Common myeloid progenitor, CD34-positive (primary cell): Measurements from ENCODE around the gene PHIP.
A peak's percentile ranks its signal among the peaks of the same experiment; 100 is the strongest.

Experiments used
- CTCF ChIA-PET: fragments of 350-600 bp; sonication (Branson Sonifier 250); formaldehyde crosslinking; loops from one replicate; lab custom pipeline; 2021; ENCODE audit warnings: antibody characterized with exemption; lab: Charles Lee
- POLR2A ChIA-PET: fragments of 350-600 bp; sonication (Branson Sonifier 250); formaldehyde crosslinking; loops from one replicate; lab custom pipeline; 2021; ENCODE audit warnings: antibody characterized with exemption; lab: Charles Lee
- DNase-seq, 3 donors: peaks; one replicate each; pipeline versions ENCODE4 v3.0.0 to v3.0.0-alpha.2; 2013
- H3K27ac ChIP-seq, 2 experiments: 1 replicate in 1 of 2; 2 replicates in 1 of 2; pipeline ENCODE4 v1.7.0; 2013; ENCODE audit warnings: inconsistent platforms in 2 of 2, low read length in 2 of 2, mild to moderate bottlenecking in 2 of 2, low read depth in 1 of 2, moderate library complexity in 1 of 2; ENCODE audit not compliant: severe bottlenecking in 2 of 2, insufficient read depth in 1 of 2, poor library complexity in 1 of 2
- H3K27me3 ChIP-seq, 5 experiments: replicated peaks in 2 of 5; 1 replicate in 3 of 5; 2 replicates in 2 of 5; pipeline versions ENCODE4 v1.6.1 to v1.7.0; 2013; ENCODE audit warnings: low read length in 4 of 5, mild to moderate bottlenecking in 2 of 5, moderate library complexity in 2 of 5, inconsistent platforms in 1 of 5; ENCODE audit not compliant: insufficient read depth in 5 of 5, control insufficient read depth in 4 of 5
- H3K36me3 ChIP-seq, 4 experiments: 1 replicate in 2 of 4; 2 replicates in 2 of 4; pipeline versions ENCODE4 v1.6.1 to v1.7.0; 2013; ENCODE audit warnings: low read length in 3 of 4, control low read depth in 1 of 4, mild to moderate bottlenecking in 1 of 4; ENCODE audit not compliant: control insufficient read depth in 4 of 4, insufficient read depth in 4 of 4
- H3K4me1 ChIP-seq, 4 experiments: 1 replicate in 3 of 4; 2 replicates in 1 of 4; pipeline versions ENCODE4 v1.6.1 to v1.7.1; 2013; ENCODE audit warnings: low read length in 3 of 4, mild to moderate bottlenecking in 3 of 4, control low read depth in 1 of 4, inconsistent platforms in 1 of 4, moderate library complexity in 1 of 4; ENCODE audit not compliant: control insufficient read depth in 4 of 4, insufficient read depth in 4 of 4; ENCODE audit errors: control extremely low read depth in 1 of 4
- H3K4me3 ChIP-seq, 7 experiments: 1 replicate in 4 of 7; 2 replicates in 3 of 7; pipeline versions ENCODE4 v1.5.1 to v1.7.0; 2013; ENCODE audit warnings: mild to moderate bottlenecking in 7 of 7, low read length in 6 of 7, moderate library complexity in 6 of 7, inconsistent platforms in 2 of 7, low read depth in 2 of 7, control low read depth in 1 of 7; ENCODE audit not compliant: insufficient read depth in 4 of 7, control insufficient read depth in 1 of 7; ENCODE audit errors: extremely low read depth in 1 of 7
- H3K9me3 ChIP-seq, 5 experiments: 1 replicate in 4 of 5; 2 replicates in 1 of 5; pipeline versions ENCODE4 v1.6.1 to v1.7.1; 2013; ENCODE audit warnings: low read length in 4 of 5, mild to moderate bottlenecking in 2 of 5, inconsistent platforms in 1 of 5, low read depth in 1 of 5, moderate library complexity in 1 of 5; ENCODE audit not compliant: control insufficient read depth in 4 of 5, insufficient read depth in 2 of 5; ENCODE audit errors: control extremely low read depth in 1 of 5
- WGBS: methylation state at CpG from one replicate; pipeline ENCODE4 v1.1.5; 2013; ENCODE audit not compliant: insufficient coverage; 5-methylcytosine and 5-hydroxymethylcytosine counted together

PHIP gene

DNA sequence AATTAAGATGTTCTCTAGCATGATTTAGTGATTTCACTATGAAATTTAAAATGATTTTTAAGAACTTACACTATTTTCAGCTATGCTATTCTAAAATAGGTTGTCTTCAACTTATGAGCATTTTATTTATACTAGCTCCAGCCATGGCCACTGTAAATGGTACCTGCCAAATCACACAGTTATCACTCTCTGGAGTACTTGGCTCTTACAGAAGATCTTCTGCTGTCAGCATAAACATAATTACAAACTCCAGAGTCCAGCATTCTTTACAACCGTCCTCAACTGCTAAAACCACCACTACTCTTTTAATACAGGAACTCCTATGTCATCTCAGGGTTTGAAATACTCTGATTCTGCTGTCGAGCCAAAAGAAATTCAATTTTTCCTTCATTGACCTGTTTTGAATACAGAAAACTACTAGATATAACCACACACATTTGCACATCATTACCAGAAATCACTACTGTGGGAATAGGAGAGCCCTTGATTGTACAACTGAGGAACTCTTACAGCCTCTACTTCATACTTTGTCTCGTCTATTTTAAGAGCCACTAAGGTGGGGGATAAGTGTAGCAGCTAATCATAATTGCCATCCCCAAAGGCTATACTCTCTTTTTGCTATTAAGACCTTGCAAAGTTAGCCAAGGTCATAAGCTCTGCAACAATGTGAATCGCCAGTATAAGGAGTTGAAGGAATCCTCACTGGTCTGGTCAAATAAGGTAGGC, 93.7 kb downstream of the PHIP start:
- WGBS = no CpG with 5 or more reads among the region's 4 CpGs
- ChIA-PET POLR2A (no interaction called here), CTCF (no interaction called here)
- H3K4me1 ChIP-seq = no peaks in the 10 kb centered on the region
- peaks cover 18 to 82% (median 52%) of the 10 kb centered on the region in 4 experiments for H3K36me3 ChIP-seq
- H3K9me3 ChIP-seq = no peaks in the 10 kb centered on the region
- DNase-seq = no peak
- H3K27me3 ChIP-seq = no peaks in the 10 kb centered on the region
- no peak overlapping the region for H3K4me3 ChIP-seq
- no peak overlapping the region for H3K27ac ChIP-seq

DNA sequence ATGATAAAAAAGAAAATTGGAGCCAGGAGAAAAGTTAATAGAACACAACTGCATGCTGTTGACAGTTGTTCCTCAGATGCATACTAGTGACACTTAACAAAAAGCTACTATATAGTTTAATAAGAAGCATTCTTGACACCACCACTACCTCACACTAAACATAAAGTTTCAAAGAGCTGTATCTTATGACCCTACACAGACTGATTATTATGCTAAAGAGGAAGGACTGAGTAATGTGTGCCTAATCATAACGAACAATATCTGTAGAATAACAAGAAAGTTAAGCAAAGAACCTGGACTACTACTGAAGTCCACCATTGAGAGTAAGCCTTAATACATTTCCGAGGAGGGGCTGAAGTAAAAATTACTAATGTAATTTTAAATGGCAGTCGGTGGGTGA, 110.9 kb downstream of the PHIP start:
- H3K27me3 ChIP-seq = no peaks in the 10 kb centered on the region
- no peak overlapping the region for H3K27ac ChIP-seq
- no peaks in the 10 kb centered on the region for H3K9me3 ChIP-seq
- no peak overlapping the region for H3K4me3 ChIP-seq
- ChIA-PET POLR2A (no interaction called here), CTCF (no interaction called here)
- no CpG with 5 or more reads among the region's 3 CpGs for WGBS
- H3K36me3 ChIP-seq = peaks cover 20 to 60% (median 51%) of the 10 kb centered on the region in 4 experiments
- H3K4me1 ChIP-seq = no peaks in the 10 kb centered on the region
- DNase-seq = no peak

DNA sequence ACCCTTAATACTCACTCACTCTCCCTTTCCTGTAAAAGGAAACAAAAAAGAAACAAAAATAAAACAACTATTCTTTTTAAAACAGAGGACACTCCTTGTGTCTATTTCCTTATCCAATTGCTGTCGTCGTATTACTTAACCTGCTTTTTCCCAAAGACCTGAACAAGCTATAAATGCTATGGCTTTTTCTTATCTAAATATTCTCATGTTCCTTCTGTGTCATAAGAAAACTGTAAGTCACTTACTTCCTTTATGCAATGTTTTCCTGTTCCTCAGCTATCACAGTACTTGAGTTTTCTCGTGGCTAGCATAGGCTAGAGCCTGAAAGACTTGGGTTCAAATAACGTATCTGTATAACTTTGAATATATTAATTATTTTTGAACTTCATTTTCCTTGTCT, 111.5 kb downstream of the PHIP start:
- POLR2A ChIA-PET = no interaction called here
- Histone ChIP-seq H3K9me3 (no peaks in the 10 kb centered on the region), H3K36me3 (peaks cover 22 to 64% (median 56%) of the 10 kb centered on the region in 4 experiments), H3K4me1 (no peaks in the 10 kb centered on the region), H3K27ac (peak overlapping the region in 1 of 2 experiments; percentile 23), H3K4me3 (no peak overlapping the region), H3K27me3 (no peaks in the 10 kb centered on the region)
- CTCF ChIA-PET = no interaction called here
- DNase-seq = peak in 1 of 3 donors; percentile 15
- WGBS = 73% methylated on average over 2 of the region's 4 CpGs

DNA sequence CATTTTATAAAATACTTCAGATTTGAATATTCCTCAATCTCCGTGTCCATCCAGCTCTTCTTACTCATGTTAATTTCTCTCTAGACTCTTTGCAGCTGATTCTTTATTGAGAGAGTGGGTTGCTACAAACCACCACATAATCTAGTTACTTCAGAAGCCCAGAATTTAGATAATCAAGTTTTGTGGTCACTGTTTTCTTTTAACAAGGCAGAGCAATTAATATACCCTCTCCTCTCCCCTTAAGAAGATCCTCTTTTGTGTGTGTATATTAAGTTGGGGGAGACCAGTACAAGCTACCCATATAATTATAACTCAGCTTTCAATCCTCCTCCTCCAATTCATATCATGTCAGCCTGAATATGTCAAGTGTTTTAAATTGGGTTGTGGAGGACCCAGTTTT, 115.6 kb downstream of the PHIP start:
- Histone ChIP-seq H3K4me3 (no peak overlapping the region), H3K27ac (no peak overlapping the region), H3K36me3 (peaks cover 26 to 69% (median 59%) of the 10 kb centered on the region in 4 experiments), H3K27me3 (no peaks in the 10 kb centered on the region), H3K9me3 (no peaks in the 10 kb centered on the region), H3K4me1 (no peaks in the 10 kb centered on the region)
- no CpG with 5 or more reads among the region's 1 CpG for WGBS
- ChIA-PET CTCF (no interaction called here), POLR2A (no interaction called here)
- peak; percentile 5 to 59 (median 35) for DNase-seq

DNA sequence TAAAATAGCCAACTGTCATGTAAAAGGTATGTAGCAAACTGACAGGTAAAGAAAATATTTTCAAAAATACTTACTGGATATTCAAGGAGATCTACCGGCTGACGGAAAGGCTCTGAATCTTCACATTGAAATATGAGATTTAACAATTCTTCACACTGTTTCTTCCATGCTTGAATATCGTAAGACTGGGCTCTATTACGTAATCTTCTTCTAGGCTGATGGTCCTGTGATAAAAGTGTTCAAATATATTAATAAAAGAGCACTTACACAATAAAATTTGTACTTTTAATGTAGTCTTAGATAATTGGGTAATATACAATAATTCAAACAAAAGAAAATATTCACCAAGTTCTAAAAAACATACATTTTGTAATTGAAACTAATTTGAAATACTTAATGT, 123.3 kb downstream of the PHIP start:
- DNase-seq = no peak
- ChIA-PET POLR2A (no interaction called here), CTCF (no interaction called here)
- H3K36me3 ChIP-seq = peaks cover 44 to 89% (median 57%) of the 10 kb centered on the region in 4 experiments
- no peak overlapping the region for H3K27ac ChIP-seq
- WGBS = no CpG with 5 or more reads among the region's 4 CpGs
- peaks cover 0 to 13% (median 2%) of the 10 kb centered on the region in 5 experiments for H3K9me3 ChIP-seq
- no peaks in the 10 kb centered on the region for H3K27me3 ChIP-seq
- H3K4me1 ChIP-seq = no peaks in the 10 kb centered on the region
- H3K4me3 ChIP-seq = no peak overlapping the region

DNA sequence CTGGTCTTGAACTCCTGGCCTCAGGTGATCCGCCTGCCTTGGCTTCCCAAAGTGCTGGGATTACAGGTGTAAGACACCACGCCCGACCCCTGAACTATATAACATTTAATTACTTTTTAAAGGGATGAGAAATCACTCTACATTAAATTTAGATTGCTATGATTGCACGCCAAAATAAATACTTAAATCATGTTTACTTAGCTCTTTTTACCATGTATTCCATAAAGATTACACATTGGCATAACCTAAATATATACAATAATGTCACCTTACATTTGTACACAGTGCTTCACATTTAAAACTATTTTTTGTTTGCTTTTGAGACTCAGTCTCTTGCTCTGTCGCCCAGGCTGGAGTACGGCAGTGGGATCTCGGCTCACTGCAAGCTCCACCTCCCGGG, 124.3 kb downstream of the PHIP start:
- no peak for DNase-seq
- no peaks in the 10 kb centered on the region for H3K27me3 ChIP-seq
- POLR2A ChIA-PET = no interaction called here
- H3K27ac ChIP-seq = no peak overlapping the region
- H3K4me1 ChIP-seq = no peaks in the 10 kb centered on the region
- peaks cover 50 to 92% (median 64%) of the 10 kb centered on the region in 4 experiments for H3K36me3 ChIP-seq
- 100% methylated on average over 5 of the region's 8 CpGs for WGBS
- H3K9me3 ChIP-seq = peaks cover 4 to 22% (median 10%) of the 10 kb centered on the region in 5 experiments
- CTCF ChIA-PET = no interaction called here
- no peak overlapping the region for H3K4me3 ChIP-seq

DNA sequence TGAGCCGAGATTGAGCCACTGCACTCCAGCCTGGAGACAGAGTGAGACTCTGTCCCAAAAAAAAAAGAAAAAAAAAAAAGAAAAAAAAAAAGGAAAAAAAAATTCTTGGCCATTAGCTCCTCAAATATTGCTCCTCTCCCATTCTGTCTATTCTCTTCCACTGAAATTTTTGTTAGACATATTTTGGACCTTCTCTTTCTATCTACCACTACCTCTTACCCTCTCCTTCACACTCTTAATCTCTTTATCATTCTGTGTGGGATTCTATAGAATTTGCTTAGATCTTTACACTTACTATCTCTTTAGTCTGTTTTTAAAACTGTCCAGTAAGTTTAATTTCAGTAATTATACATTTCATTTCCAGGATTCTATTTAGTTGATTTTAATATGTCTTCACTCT, 125.7 kb downstream of the PHIP start:
- Histone ChIP-seq H3K36me3 (peaks cover 46 to 97% (median 64%) of the 10 kb centered on the region in 4 experiments), H3K4me3 (no peak overlapping the region), H3K9me3 (peaks cover 5 to 27% (median 11%) of the 10 kb centered on the region in 5 experiments), H3K4me1 (no peaks in the 10 kb centered on the region), H3K27ac (no peak overlapping the region), H3K27me3 (no peaks in the 10 kb centered on the region)
- POLR2A ChIA-PET = interaction anchor here (0.7 kb wide), 1 partner anchor 121 kb away, joined by 4 read pairs; no protein-coding TSS in a partner anchor
- 100% methylated on average over 1 of the region's 1 CpG for WGBS
- DNase-seq = no peak
- CTCF ChIA-PET = no interaction called here
